ENCODE results near the gene POLN.
A peak's percentile ranks its signal among the peaks of the same experiment; 100 is the strongest.
"Not testable (repeated sequence)": the region's sequence is repeated elsewhere in the genome, so short reads cannot be mapped to it uniquely, and the experiment has no call there.

Gene POLN

DNA sequence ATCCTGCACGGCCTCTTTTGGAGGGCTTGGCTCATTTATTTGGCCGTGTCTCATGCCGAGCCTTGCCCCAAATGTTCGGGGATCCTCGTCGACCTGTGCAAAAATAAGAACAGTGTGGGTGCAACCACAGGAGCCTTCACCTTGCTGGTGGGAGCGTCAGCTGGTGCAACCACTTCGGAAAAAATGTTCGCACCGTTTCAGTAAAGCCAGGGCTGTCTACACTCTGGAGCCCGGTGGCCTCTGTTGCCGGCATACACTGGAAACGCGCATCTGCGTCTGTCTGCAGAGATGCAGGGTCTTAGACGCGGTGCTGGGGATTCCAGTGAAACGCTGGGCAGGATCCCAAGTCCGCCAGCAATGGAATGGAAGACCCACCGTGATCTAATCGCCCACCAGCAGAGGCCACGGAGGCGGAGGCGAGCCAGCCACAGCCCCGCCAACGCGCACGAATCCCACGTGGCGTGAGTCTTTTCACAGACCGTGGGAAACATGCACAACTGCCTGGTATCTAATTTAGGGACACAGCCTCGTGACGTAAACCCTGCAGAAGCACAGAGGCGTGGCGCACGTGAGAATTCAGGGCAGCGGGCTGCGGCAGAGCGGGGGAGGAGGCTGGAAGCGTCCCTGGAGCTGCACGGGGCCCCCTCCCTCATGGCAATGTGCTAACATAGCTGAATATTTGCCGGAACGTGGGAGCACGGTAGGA, 33.8 kb upstream of the POLN start:
- DNase-seq (ENCODE audit: insufficient read length, low spot score) (no peak), FAIRE-seq (no peak)

DNA sequence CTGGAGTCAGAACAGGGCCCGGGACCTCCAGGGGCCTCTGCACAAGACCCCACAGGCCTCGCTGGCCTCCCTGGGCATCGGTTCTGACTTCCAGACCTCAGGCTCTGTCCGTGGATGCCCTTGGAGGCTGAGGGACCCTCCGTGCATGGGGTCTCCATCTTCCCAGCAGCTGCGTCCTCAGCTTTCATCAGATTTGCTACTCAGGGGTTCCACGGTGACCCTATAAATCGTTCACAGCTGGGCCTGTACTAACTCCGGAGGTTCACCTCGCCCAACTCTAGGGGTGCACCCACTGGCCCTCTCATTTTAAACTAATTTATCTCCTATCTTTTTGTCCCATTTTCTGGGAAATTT, 33.1 kb upstream of the POLN start:
- not testable (repeated sequence) for FAIRE-seq; DNase-seq (ENCODE audit: insufficient read length, low spot score)

DNA sequence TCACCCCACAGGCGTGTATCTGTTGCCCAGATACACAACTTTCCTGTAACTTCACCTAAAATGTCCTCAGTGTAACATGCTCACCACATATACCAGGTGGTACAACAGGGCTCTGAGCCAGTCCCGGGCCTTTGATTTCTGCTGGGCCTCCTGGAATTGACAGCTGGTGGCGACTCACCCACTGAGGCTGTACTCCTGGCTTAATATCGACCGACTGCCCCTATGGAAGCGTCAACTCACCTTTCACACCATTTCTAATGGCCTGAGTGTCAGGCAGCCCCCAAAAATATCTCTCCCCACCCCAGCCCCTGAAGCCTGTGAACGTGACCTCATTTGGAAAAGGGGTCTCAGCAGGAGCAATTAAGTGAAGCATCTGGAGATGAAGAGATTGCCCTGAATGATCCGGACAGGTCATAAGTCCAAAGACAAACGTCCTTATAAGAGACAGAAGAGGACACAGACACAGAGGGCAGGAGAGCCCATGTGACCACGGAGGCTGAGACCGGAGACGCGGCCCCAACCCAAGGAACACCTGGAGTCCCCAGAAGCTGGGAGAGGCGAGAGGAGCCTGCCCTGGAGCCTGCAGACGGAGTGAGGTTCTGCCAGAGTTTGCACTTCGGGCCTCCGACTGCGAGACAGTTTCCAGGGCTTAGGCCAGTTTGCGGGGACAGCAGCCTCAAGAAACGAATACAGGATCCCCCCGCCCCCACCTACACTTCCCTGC, 32.6 kb upstream of the POLN start:
- FAIRE-seq: no peak
- DNase-seq (ENCODE audit: insufficient read length, low spot score): no peak

GRCh38 chr4:2273657-2274319, 31.9 kb upstream of the POLN start:
- DNase-seq (ENCODE audit: insufficient read length, low spot score) (no peak), FAIRE-seq (no peak)

- no peak for FAIRE-seq
These were observed 31.3 kb upstream of the POLN start for GRCh38 chr4:2273221-2273620.

GRCh38 chr4:2272828-2273120, 30.9 kb upstream of the POLN start:
- no peak for DNase-seq (ENCODE audit: insufficient read length, low spot score)
- no peak for FAIRE-seq

More at GRCh38 chr4:2273221-2273620, 31.3 kb upstream of the POLN start:
- no peak for DNase-seq (ENCODE audit: insufficient read length, low spot score)

GRCh38 chr4:2272026-2272827, 30.3 kb upstream of the POLN start:
- FAIRE-seq (peak; percentile 57), DNase-seq (ENCODE audit: insufficient read length, low spot score) (no peak)

GRCh38 chr4:2271279-2272025, 29.5 kb upstream of the POLN start:
- no peak for DNase-seq (ENCODE audit: insufficient read length, low spot score)
- no peak for FAIRE-seq

- no peak for DNase-seq (ENCODE audit: insufficient read length, low spot score)
- no peak for FAIRE-seq
These were observed 28.6 kb upstream of the POLN start for GRCh38 chr4:2270341-2271165.

GRCh38 chr4:2269618-2270163, 27.8 kb upstream of the POLN start:
- no peak for DNase-seq (ENCODE audit: insufficient read length, low spot score)
- FAIRE-seq: no peak

- FAIRE-seq (no peak), DNase-seq (ENCODE audit: insufficient read length, low spot score) (no peak)
These were observed 27.2 kb upstream of the POLN start for GRCh38 chr4:2269206-2269531.

DNA sequence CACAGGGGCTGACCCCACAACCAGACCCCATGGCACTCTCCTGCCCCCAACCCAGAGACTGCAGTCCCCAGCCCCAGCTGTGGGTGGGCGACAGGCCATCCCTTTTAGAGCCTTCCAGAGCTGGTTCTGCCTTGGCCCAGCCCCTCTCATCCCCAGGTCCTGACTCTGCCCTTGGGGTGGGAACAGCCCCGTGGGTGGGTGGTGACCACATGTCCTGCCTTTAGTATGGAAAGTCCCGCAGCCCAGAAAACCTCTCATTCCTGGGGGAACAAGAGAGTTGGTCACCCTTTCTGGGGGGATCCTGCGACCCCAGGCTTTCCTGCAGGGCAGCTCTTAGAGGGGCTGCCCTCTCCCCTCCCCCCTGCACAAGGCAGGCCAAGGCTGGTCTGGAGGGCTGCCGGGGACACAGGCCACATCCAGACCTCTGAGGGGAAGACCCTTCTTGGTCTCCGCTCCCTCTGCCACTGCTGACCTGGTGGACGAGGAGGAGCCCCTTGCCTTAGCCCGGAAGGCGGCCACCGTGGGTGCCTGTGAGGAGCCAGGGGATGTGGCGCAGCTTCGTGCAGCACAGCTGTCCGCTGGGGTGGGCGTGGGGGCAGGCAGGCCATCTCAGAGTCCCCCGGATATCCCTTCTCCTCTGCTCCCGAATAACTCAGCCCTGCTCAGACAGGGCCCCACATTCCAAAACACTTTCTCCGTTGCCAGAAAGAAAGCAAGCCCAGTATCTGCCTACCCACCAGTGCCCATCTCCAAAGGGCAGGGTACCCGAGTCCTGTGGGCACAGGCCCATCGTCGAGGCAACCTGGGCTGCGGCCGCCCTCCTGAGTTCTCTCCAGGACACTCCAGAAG, 26.7 kb upstream of the POLN start:
- FAIRE-seq: no peak
- no peak for DNase-seq (ENCODE audit: insufficient read length, low spot score)

- DNase-seq (ENCODE audit: insufficient read length, low spot score) (no peak), FAIRE-seq (no peak)
These were observed 25.9 kb upstream of the POLN start for GRCh38 chr4:2267841-2268240.

GRCh38 chr4:2267320-2267811, 25.4 kb upstream of the POLN start:
- DNase-seq (ENCODE audit: insufficient read length, low spot score) (no peak), FAIRE-seq (no peak)

DNA sequence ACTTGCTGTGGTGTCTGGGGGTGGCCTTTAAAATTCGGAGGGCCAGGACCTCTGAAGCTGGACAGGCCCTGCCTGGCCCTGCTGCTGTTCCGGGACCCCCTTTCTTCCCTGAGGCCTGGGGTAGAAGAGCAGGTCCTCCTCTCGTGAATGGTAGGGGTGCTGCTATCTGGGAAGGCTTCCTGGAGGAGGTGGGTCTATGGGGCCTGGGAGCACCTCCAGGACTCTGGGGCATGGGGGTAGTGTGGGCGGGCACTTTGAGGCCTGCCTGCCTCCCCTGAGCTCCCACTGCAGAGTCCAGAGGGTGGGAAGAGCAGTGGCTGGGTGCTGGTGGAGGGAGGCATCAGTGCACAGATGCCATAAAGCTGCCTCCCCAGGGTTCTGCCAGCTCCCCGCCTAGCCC, 24.9 kb upstream of the POLN start:
- FAIRE-seq (no peak), DNase-seq (ENCODE audit: insufficient read length, low spot score) (no peak)

GRCh38 chr4:2266181-2266580, 24.3 kb upstream of the POLN start:
- DNase-seq (ENCODE audit: insufficient read length, low spot score) (no peak), FAIRE-seq (no peak)

DNA sequence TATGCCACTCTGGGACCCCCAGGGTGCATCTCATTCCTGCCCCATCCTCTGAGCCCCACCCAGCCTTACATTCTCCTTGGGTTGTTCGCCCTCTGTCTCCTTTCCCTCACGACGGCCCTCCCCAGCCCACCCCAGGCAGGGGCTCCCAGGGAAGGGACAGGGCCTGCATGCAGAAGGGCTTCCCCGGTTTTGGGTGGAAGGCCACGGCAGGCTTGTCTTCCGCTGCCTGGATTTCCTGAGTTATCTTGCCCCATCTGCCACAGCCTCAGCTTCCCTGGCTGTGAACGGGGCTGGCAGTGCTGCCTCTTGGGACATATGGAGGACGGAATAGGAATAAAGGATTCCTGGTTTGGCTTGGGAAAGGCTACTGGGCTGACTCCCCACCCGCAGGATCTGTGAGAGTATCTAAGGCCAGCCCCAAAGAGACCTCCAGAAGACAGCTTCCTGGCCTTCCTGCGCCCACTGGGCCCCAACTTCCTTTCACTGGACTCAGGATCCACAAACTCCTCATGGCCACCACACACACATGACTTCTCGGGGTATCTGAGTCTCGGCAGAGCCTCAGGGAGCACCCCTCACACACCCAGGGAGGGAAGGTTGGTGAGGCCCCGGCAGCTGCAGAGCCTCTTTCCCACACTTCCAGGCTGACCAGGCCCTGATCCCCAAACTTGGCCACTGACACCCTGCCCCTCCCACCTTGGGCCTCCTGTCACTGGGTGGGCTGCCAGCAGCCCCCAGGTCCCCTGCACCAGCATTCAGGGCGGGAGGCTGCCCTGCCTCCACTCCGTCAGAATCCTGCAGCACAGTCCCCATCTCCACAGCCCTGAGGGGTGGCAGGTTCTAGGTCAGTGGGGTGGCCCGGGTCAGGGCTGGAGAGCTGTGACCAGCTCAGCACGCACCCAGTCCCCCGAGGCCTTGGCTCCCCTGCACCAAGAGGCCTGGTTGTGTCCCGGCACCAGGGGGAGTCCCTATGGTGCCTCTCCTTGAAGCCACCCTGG, 23.5 kb upstream of the POLN start:
- FAIRE-seq (no peak), DNase-seq (ENCODE audit: insufficient read length, low spot score) (no peak)
